ENCODE data around the gene IL1F10. TPM values are rescaled to one million over a fixed set of nuclear protein-coding genes. Genes with fewer than 3 reads are reported as not detected.

Gene IL1F10
- total and polyA plus RNA-seq, 2 of the 13 experiments (the other 11 are each of a cell fraction or from before 2014, with no cell fraction given) = not detected

GRCh38 chr2:113105047-113105785, 37.4 kb downstream of the IL1F10 start:
- no peaks in the 10 kb centered on the region for H3K9me3 ChIP-seq (ENCODE audit: low read length)
- no peaks in the 10 kb centered on the region for H4K20me1 ChIP-seq (ENCODE audit: insufficient read depth, low read length)
- BruUV-seq (replicated peaks) = no TSS peak
- ATAC-seq = no peak
- FAIRE-seq = no peak
- no peaks in the 10 kb centered on the region for H3K4me1 ChIP-seq (ENCODE audit: insufficient read depth, low read length)
- no peak overlapping the region for H2AFZ ChIP-seq (ENCODE audit: low read length)
- H3K4me2 ChIP-seq (ENCODE audit: low read depth, low read length) = no peak overlapping the region
- WGBS (ENCODE audit: low lambda C conversion rate) = 23% methylated on average over 6 of the region's 6 CpGs
- no peak for DNase-seq (ENCODE audit: low spot score)
- TF ChIP-seq FOSL2 (CRISPR knock-in tag; IDR thresholded peaks at IDR 0.05) (peak; percentile 20; the same call in 1 of the 2 replicates), CREB1 (IDR thresholded peaks at IDR 0.05) (peak; percentile 94), CREB1 (CRISPR knock-in tag; IDR thresholded peaks at IDR 0.05) (no peak), ZNF724P (CRISPR knock-in tag; IDR thresholded peaks at IDR 0.05; ENCODE audit: borderline replicate concordance) (no peak), ATF7 (IDR thresholded peaks at IDR 0.05) (peak; percentile 90), ATF7 (CRISPR knock-in tag; IDR thresholded peaks at IDR 0.05) (no peak)
- no peak overlapping the region for H3K4me3 ChIP-seq (replicated peaks in 1 of 3; ENCODE audit: insufficient read depth in 1 of 3, low read depth in 2 of 3, low read length in 3 of 3)
- in situ Hi-C loops (cut with HindIII; ENCODE audit: extremely low pct_ligation_motif_present, low pct_unique_long_range_greater_than_20kb) (no loop called here), intact Hi-C loops (cut with micrococcal nuclease; ENCODE audit: unreplicated experiment) (no loop called here)
- H3K36me3 ChIP-seq (replicated peaks in 1 of 2; ENCODE audit: control insufficient read depth in 1 of 2, insufficient read depth in 2 of 2, low read length in 2 of 2) = no peaks in the 10 kb centered on the region
- CTCF ChIA-PET (ENCODE audit: low intra/inter-chr PET ratio, low total read pairs) = no interaction called here
- no peaks in the 10 kb centered on the region for H3K79me2 ChIP-seq (ENCODE audit: insufficient read depth, low read length)
- H3K27ac ChIP-seq (ENCODE audit: extremely low read length, insufficient read depth, low read length) = no peak overlapping the region
- POLR2A ChIA-PET = interaction anchor here (1.7 to 1.9 kb wide), 2 partner anchors 9 to 17 kb away, joined by 4 to 5 read pairs; no protein-coding TSS in a partner anchor
- H3K9ac ChIP-seq (ENCODE audit: insufficient read depth, low read depth, low read length) = no peak overlapping the region
- peaks cover 0 to 19% of the 10 kb centered on the region in 2 experiments; a peak in 3 of 5 replicates for H3K27me3 ChIP-seq (ENCODE audit: control insufficient read depth in 1 of 2, insufficient read depth in 2 of 2, low read length in 2 of 2)

GRCh38 chr2:113111121-113111520, 43.4 kb downstream of the IL1F10 start:
- no peaks in the 10 kb centered on the region for H4K20me1 ChIP-seq (ENCODE audit: insufficient read depth, low read length)
- H3K36me3 ChIP-seq (replicated peaks in 1 of 2; ENCODE audit: control insufficient read depth in 1 of 2, insufficient read depth in 2 of 2, low read length in 2 of 2) = no peaks in the 10 kb centered on the region
- no peak for ATAC-seq
- in situ Hi-C loops (cut with HindIII; ENCODE audit: extremely low pct_ligation_motif_present, low pct_unique_long_range_greater_than_20kb) = no loop called here
- TF ChIP-seq DBP (CRISPR knock-in tag; IDR thresholded peaks at IDR 0.05; ENCODE audit: not compliant biosample characterization) = no peak
- peak; percentile 88 for TF ChIP-seq MAFF (IDR thresholded peaks at IDR 0.05; ENCODE audit: low read depth, low read length)
- peak; percentile 90 to 94 for TF ChIP-seq MAFK (conservative IDR thresholded peaks at IDR 0.05 in 1 of 2, IDR thresholded peaks at IDR 0.05 in 1 of 2; ENCODE audit: low read length in 2 of 2)
- no peak for FAIRE-seq
- WGBS (ENCODE audit: low lambda C conversion rate) = 48% methylated on average over 3 of the region's 3 CpGs
- no peak overlapping the region for H2AFZ ChIP-seq (ENCODE audit: low read length)
- DNase-seq (ENCODE audit: low spot score) = no peak
- H3K4me3 ChIP-seq (replicated peaks in 1 of 3; ENCODE audit: insufficient read depth in 1 of 3, low read depth in 2 of 3, low read length in 3 of 3) = no peak overlapping the region
- no peaks in the 10 kb centered on the region for H3K9me3 ChIP-seq (ENCODE audit: low read length)
- peaks cover 2 to 20% of the 10 kb centered on the region in 2 experiments; a peak in 3 of 5 replicates for H3K27me3 ChIP-seq (ENCODE audit: control insufficient read depth in 1 of 2, insufficient read depth in 2 of 2, low read length in 2 of 2)
- H3K27ac ChIP-seq (ENCODE audit: extremely low read length, insufficient read depth, low read length) = no peak overlapping the region
- H3K4me2 ChIP-seq (ENCODE audit: low read depth, low read length) = no peak overlapping the region
- H3K4me1 ChIP-seq (ENCODE audit: insufficient read depth, low read length) = peaks cover 38% of the 10 kb centered on the region
- H3K79me2 ChIP-seq (ENCODE audit: insufficient read depth, low read length) = no peaks in the 10 kb centered on the region
- BruUV-seq (replicated peaks) = no TSS peak
- intact Hi-C loops (cut with micrococcal nuclease; ENCODE audit: unreplicated experiment) = no loop called here
- H3K9ac ChIP-seq (ENCODE audit: insufficient read depth, low read depth, low read length) = no peak overlapping the region
- POLR2A ChIA-PET = interaction anchor here (1.2 kb wide), 1 partner anchor 23 kb away, joined by 4 read pairs; no protein-coding TSS in a partner anchor
- CTCF ChIA-PET (ENCODE audit: low intra/inter-chr PET ratio, low total read pairs) = no interaction called here

Measured in HepG2 (cell line).